ENCODE results near the gene PLK5.

PLK5 gene

DNA sequence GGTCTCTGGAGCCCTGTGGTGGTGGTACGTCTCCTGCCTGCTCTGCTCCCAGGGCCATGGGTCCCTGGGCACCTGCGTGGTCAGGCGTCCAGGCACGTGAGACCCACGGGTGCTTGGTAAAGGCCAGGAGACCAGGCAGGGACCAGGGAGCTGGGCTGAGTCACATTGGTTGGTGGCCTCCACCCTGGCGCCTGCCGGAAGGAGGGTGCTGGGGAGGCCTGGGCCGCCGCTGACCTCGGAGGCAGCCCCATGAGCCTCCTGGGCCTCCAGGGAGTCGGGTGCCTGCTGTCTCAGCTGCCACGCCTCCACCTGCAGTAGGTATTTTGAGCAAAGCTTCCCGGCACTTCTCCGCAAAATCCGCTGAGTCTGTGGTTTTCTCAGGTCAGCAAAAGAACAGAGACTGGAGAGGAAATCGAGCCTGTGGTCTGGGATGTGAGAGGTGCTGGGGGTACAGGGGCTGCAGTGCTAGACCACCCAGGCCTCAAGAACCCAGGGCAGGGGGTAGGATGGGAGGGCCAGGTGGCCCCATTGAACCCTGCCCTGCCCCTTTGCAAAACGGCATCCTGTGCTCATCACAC is 3.6 kb upstream of the PLK5 start:
- no peak overlapping the region for H2AFZ ChIP-seq (ENCODE audit: low read length)
- no peaks in the 10 kb centered on the region for H4K20me1 ChIP-seq (ENCODE audit: insufficient read depth, low read length, poor library complexity, severe bottlenecking)
- H3K4me2 ChIP-seq (ENCODE audit: low read depth, low read length, poor library complexity, severe bottlenecking) = no peak overlapping the region
- H3K4me3 ChIP-seq (ENCODE audit: low read length, poor library complexity, severe bottlenecking) = no peak overlapping the region
- no peaks in the 10 kb centered on the region for H3F3A ChIP-seq (ENCODE audit: low read depth)
- H3K4me1 ChIP-seq (ENCODE audit: insufficient read depth, low read length, poor library complexity, severe bottlenecking) = no peaks in the 10 kb centered on the region
- no peaks in the 10 kb centered on the region for H3K9me3 ChIP-seq (ENCODE audit: insufficient read depth, low read depth, low read length)
- no peak overlapping the region for H3K9ac ChIP-seq (ENCODE audit: low read depth, low read length, poor library complexity, severe bottlenecking)
- H3K79me2 ChIP-seq (ENCODE audit: insufficient read depth, low read length) = no peaks in the 10 kb centered on the region
- H3K9me2 ChIP-seq (replicated peaks; ENCODE audit: low read depth, low read length) = no peaks in the 10 kb centered on the region
- no peaks in the 10 kb centered on the region for H3K36me3 ChIP-seq (ENCODE audit: insufficient read depth, low read length)
- H3K27me3 ChIP-seq (ENCODE audit: insufficient read depth, low read length, poor library complexity, severe bottlenecking) = no peaks in the 10 kb centered on the region
- TF ChIP-seq EZH2phosphoT487 (IDR thresholded peaks at IDR 0.05; ENCODE audit: borderline replicate concordance) = no peak
- TF ChIP-seq, protein P1, sequence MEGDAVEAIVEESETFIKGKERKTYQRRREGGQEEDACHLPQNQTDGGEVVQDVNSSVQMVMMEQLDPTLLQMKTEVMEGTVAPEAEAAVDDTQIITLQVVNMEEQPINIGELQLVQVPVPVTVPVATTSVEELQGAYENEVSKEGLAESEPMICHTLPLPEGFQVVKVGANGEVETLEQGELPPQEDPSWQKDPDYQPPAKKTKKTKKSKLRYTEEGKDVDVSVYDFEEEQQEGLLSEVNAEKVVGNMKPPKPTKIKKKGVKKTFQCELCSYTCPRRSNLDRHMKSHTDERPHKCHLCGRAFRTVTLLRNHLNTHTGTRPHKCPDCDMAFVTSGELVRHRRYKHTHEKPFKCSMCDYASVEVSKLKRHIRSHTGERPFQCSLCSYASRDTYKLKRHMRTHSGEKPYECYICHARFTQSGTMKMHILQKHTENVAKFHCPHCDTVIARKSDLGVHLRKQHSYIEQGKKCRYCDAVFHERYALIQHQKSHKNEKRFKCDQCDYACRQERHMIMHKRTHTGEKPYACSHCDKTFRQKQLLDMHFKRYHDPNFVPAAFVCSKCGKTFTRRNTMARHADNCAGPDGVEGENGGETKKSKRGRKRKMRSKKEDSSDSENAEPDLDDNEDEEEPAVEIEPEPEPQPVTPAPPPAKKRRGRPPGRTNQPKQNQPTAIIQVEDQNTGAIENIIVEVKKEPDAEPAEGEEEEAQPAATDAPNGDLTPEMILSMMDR (conservative IDR thresholded peaks at IDR 0.05; ENCODE audit: low read length) = no peak

DNA sequence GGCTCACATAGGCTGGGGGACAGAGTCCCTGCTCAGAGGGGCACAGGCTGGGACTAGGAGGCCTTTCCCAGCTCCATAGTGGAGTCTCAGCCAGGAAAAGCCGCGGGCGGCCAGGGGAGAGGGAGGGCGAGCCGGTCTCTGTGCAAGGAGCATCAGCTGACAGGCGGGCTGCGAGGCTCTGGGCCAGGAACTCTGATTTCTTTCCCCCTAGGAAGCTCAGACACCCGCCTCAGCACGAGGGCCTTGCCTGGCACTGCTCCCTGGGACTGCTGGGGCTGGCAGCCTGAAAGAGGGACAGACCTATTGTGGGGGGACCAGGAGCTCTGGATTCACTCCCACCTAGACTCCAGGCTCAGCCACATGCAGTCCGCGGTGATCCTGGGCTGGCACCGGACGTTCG is 2.2 kb upstream of the PLK5 start:
- Histone ChIP-seq H3K9me2 (replicated peaks; ENCODE audit: low read depth, low read length) (no peaks in the 10 kb centered on the region), H2AFZ (ENCODE audit: low read length) (no peak overlapping the region), H3K4me3 (ENCODE audit: low read length, poor library complexity, severe bottlenecking) (no peak overlapping the region), H3F3A (ENCODE audit: low read depth) (no peaks in the 10 kb centered on the region), H3K4me1 (ENCODE audit: insufficient read depth, low read length, poor library complexity, severe bottlenecking) (no peaks in the 10 kb centered on the region), H3K36me3 (ENCODE audit: insufficient read depth, low read length) (no peaks in the 10 kb centered on the region), H3K4me2 (ENCODE audit: low read depth, low read length, poor library complexity, severe bottlenecking) (no peak overlapping the region), H3K79me2 (ENCODE audit: insufficient read depth, low read length) (no peaks in the 10 kb centered on the region), H4K20me1 (ENCODE audit: insufficient read depth, low read length, poor library complexity, severe bottlenecking) (no peaks in the 10 kb centered on the region), H3K9me3 (ENCODE audit: insufficient read depth, low read depth, low read length) (no peaks in the 10 kb centered on the region), H3K27me3 (ENCODE audit: insufficient read depth, low read length, poor library complexity, severe bottlenecking) (no peaks in the 10 kb centered on the region), H3K9ac (ENCODE audit: low read depth, low read length, poor library complexity, severe bottlenecking) (no peak overlapping the region)
- no peak for TF ChIP-seq EZH2phosphoT487 (IDR thresholded peaks at IDR 0.05; ENCODE audit: borderline replicate concordance)
- TF ChIP-seq, protein P1 (conservative IDR thresholded peaks at IDR 0.05; ENCODE audit: low read length) = no peak

DNA sequence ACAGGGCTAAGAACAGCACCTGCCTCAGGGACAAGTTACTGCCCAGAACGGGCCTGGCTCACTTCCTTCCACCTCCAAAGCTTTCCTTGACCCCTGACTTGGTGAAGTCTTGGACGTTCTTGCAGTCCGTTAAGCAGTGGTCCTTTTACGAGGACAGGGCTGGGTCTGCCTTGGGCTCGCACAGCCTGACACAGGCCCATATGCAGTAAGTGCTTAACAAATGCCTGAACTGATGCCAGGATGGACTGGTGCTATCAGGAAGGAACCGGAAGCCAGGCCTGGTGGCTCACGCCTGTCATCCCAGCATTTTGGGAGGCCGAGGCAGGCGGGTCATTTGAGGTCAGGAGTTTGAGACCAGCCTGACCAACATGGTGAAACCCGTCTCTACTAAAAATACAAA is 1.8 kb upstream of the PLK5 start:
- no peaks in the 10 kb centered on the region for H3K36me3 ChIP-seq (ENCODE audit: insufficient read depth, low read length)
- H3K4me2 ChIP-seq (ENCODE audit: low read depth, low read length, poor library complexity, severe bottlenecking) = no peak overlapping the region
- no peaks in the 10 kb centered on the region for H3K9me3 ChIP-seq (ENCODE audit: insufficient read depth, low read depth, low read length)
- TF ChIP-seq, protein P1 (conservative IDR thresholded peaks at IDR 0.05; ENCODE audit: low read length) = no peak
- no peak overlapping the region for H3K4me3 ChIP-seq (ENCODE audit: low read length, poor library complexity, severe bottlenecking)
- no peaks in the 10 kb centered on the region for H3K9me2 ChIP-seq (replicated peaks; ENCODE audit: low read depth, low read length)
- no peaks in the 10 kb centered on the region for H4K20me1 ChIP-seq (ENCODE audit: insufficient read depth, low read length, poor library complexity, severe bottlenecking)
- no peak overlapping the region for H3K9ac ChIP-seq (ENCODE audit: low read depth, low read length, poor library complexity, severe bottlenecking)
- H3K79me2 ChIP-seq (ENCODE audit: insufficient read depth, low read length) = no peaks in the 10 kb centered on the region
- H3K27me3 ChIP-seq (ENCODE audit: insufficient read depth, low read length, poor library complexity, severe bottlenecking) = no peaks in the 10 kb centered on the region
- no peaks in the 10 kb centered on the region for H3K4me1 ChIP-seq (ENCODE audit: insufficient read depth, low read length, poor library complexity, severe bottlenecking)
- no peak overlapping the region for H2AFZ ChIP-seq (ENCODE audit: low read length)
- no peaks in the 10 kb centered on the region for H3F3A ChIP-seq (ENCODE audit: low read depth)
